GM12865 (cell line): ENCODE data around the gene APLNR.

Experiments used
- DNase-seq: peaks from one replicate; pipeline ENCODE4 v3.0.0; 2010; ENCODE audit warnings: low read depth
- H3K4me3 ChIP-seq: 2 replicates; pipeline ENCODE4 v1.5.1; 2011; ENCODE audit warnings: mild to moderate bottlenecking, low read depth, low read length, control low read depth
- TF ChIP-seq, protein P1 (sequence below): IDR thresholded peaks from 2 replicates; pipeline ENCODE4 v1.5.1; 2011; ENCODE audit warnings: low read length, control low read depth, low read depth, inconsistent platforms; ENCODE audit not compliant: insufficient read depth; ENCODE audit errors: missing control alignments

APLNR gene

GRCh38 chr11:57276169-57276970, 39.3 kb upstream of the APLNR start:
- DNase-seq: no peak
- TF ChIP-seq, protein P1, sequence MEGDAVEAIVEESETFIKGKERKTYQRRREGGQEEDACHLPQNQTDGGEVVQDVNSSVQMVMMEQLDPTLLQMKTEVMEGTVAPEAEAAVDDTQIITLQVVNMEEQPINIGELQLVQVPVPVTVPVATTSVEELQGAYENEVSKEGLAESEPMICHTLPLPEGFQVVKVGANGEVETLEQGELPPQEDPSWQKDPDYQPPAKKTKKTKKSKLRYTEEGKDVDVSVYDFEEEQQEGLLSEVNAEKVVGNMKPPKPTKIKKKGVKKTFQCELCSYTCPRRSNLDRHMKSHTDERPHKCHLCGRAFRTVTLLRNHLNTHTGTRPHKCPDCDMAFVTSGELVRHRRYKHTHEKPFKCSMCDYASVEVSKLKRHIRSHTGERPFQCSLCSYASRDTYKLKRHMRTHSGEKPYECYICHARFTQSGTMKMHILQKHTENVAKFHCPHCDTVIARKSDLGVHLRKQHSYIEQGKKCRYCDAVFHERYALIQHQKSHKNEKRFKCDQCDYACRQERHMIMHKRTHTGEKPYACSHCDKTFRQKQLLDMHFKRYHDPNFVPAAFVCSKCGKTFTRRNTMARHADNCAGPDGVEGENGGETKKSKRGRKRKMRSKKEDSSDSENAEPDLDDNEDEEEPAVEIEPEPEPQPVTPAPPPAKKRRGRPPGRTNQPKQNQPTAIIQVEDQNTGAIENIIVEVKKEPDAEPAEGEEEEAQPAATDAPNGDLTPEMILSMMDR: no peak
- no peak overlapping the region for H3K4me3 ChIP-seq

DNA sequence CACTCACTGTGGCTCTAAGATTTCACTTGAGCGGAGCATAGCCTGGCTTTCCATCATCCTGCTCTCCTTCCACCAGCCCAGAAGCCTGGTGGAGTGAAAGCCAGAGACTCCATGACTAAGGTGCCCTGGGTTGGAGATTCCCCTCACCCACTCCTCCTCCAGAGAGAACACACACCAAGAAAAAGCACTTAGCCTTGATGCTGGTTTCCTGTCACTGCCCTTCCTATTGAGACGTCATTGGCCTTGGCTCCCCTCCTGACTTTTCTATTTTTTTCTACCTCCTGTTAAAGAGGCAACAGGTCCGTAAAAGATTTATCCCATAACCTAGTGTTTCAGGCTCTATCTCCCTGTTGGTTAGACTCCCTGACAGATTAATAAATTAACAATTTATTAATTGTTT, 38.5 kb upstream of the APLNR start:
- TF ChIP-seq, protein P1: no peak
- no peak for DNase-seq
- no peak overlapping the region for H3K4me3 ChIP-seq

- TF ChIP-seq, protein P1: no peak
- H3K4me3 ChIP-seq: no peak overlapping the region
- DNase-seq: no peak
Measured at GRCh38 chr11:57274904-57275498, 38.0 kb upstream of the APLNR start.

- TF ChIP-seq, protein P1: no peak
- H3K4me3 ChIP-seq: no peak overlapping the region
- no peak for DNase-seq
Measured at GRCh38 chr11:57273448-57274058, 36.5 kb upstream of the APLNR start.

GRCh38 chr11:57269571-57270021, 32.5 kb upstream of the APLNR start:
- TF ChIP-seq, protein P1: no peak

GRCh38 chr11:57266157-57266556, 29.1 kb upstream of the APLNR start:
- DNase-seq: no peak
- TF ChIP-seq, protein P1: no peak
- H3K4me3 ChIP-seq: no peak overlapping the region

More at GRCh38 chr11:57269571-57270021, 32.5 kb upstream of the APLNR start:
- DNase-seq: no peak
- no peak overlapping the region for H3K4me3 ChIP-seq
